NCI-H1048 (cell line): ENCODE measurements around the gene GPHA2.

Experiments used
- DNase-seq: peaks from one replicate; lab custom pipeline; 2025; lab: John Stamatoyannopoulos, UW

The GPHA2 gene

GRCh38 chr11:64909653-64910343 lies 25.9 kb downstream of the GPHA2 start:
- no peak for DNase-seq

GRCh38 chr11:64908766-64909165 lies 26.9 kb downstream of the GPHA2 start:
- no peak for DNase-seq

- DNase-seq: no peak
Observed at GRCh38 chr11:64906314-64906635, 29.4 kb downstream of the GPHA2 start.

- DNase-seq: no peak
Observed at GRCh38 chr11:64905516-64906313, 30.0 kb downstream of the GPHA2 start.

- no peak for DNase-seq
Observed at GRCh38 chr11:64903291-64903833, 32.3 kb downstream of the GPHA2 start.

GRCh38 chr11:64902102-64902900 lies 33.4 kb downstream of the GPHA2 start:
- DNase-seq: no peak

- no peak for DNase-seq
Observed at GRCh38 chr11:64900774-64901173, 34.9 kb downstream of the GPHA2 start.

- DNase-seq: no peak
Observed at GRCh38 chr11:64900263-64900678, 35.4 kb downstream of the GPHA2 start.

- DNase-seq: no peak
Observed at GRCh38 chr11:64898541-64898940, 37.2 kb downstream of the GPHA2 start.

GRCh38 chr11:64898076-64898445 lies 37.6 kb downstream of the GPHA2 start:
- no peak for DNase-seq

- DNase-seq: no peak
Observed at GRCh38 chr11:64897381-64898075, 38.2 kb downstream of the GPHA2 start.

- no peak for DNase-seq
Observed at GRCh38 chr11:64896448-64897022, 39.2 kb downstream of the GPHA2 start.

- no peak for DNase-seq
Observed at GRCh38 chr11:64894812-64895452, 40.8 kb downstream of the GPHA2 start.

GRCh38 chr11:64894070-64894811 lies 41.5 kb downstream of the GPHA2 start:
- DNase-seq: no peak

GRCh38 chr11:64893194-64894069 lies 42.3 kb downstream of the GPHA2 start:
- DNase-seq: no peak

- no peak for DNase-seq
Observed at GRCh38 chr11:64892838-64893193, 42.9 kb downstream of the GPHA2 start.

- no peak for DNase-seq
Observed at GRCh38 chr11:64892411-64892831, 43.3 kb downstream of the GPHA2 start.

- DNase-seq: no peak
Observed at GRCh38 chr11:64891880-64892279, 43.8 kb downstream of the GPHA2 start.

GRCh38 chr11:64891215-64891848 lies 44.4 kb downstream of the GPHA2 start:
- no peak for DNase-seq
